ENCODE results near the gene DIS3L2. TPM values are rescaled to one million over a fixed set of nuclear protein-coding genes. Genes with fewer than 3 reads are reported as not detected.

Gene DIS3L2
- polyA plus RNA-seq, 3 donors from 2014 or later = 7.6 to 22.5 (median 8.1) TPM

DNA sequence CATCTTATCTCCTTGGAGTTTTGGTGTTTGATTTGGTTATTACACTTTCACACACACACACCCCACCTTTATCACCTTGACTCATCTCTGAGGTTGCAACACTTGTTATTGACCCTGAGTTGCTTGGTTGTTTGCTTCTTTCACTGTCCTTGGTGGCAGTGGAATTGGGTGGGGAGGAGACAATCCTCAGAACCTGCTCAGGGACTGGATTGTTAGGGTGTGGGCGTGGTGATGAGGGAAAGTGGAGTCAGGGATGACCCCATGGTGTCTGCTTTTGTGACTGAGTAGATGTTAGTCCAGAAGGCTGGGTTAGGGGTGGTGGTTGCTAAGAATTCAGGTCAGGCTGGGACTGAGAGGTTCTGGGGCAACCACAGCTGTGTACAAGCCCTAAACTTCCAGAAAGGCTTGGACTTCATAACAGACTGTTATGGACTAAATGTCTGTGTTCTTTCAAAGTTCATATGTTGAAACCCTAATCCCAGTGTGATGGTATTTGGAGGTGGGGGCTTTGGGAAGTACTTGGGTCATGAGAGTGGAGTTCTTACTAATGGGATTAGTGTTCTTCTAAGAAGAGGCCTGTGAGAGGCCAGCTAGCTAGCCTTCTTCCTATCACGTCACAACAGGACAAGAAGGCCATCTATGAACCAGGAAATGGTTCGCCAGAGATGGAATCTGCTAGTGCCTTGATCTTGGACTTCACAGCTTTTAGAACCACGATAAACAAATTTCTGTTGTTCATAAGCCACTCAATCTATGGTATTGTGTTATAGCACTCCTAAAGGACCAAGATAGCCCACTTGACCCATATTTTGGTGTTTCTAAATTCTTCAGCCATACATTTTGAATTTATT, 3.4 kb upstream of the DIS3L2 start:
- peak overlapping the region in 2 of 5 donors; percentile 5 to 43 for H3K4me3 Mint-ChIP-seq
- no peaks in the 10 kb centered on the region for H3K9me3 Mint-ChIP-seq
- peaks cover 18 to 22% of the 10 kb centered on the region in 2 donors for H3K4me1 Mint-ChIP-seq
- no peak for DNase-seq
- H3K27me3 Mint-ChIP-seq (ENCODE audit: low read depth in 3 of 3) = peaks cover 0 to 20% (median 13%) of the 10 kb centered on the region in 3 donors
- H3K36me3 Mint-ChIP-seq = no peaks in the 10 kb centered on the region
- no peak overlapping the region for H3K27ac Mint-ChIP-seq

DNA sequence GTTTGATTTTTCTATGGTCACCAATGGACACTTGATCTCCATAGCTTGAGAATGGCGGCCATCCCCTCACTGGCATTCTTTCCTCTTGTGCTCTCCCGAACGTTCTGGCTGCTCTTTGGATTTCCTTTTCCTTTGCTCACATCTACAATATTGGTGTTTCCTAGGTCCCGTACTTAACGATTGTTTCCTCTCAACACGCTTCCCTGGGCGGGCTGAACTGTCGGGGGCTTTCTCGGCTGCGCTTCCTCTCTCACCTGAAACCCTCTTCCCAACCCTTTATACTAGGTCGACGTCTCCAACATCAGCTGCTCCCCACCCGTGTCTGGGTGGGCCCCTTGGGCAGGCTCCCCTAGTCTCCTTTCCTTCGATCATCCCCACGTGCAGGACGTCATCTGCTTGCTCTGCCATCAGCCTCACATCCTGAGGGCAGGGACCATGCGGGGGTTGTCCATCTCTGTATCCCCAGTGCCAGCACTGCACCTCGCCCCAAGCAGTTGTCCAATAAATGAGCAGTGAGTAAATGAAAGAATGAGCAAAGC, 634 bp upstream of the DIS3L2 start:
- peak overlapping the region; percentile 63 to 92 (median 87) for H3K27ac Mint-ChIP-seq
- DNase-seq = no peak
- peaks cover 29 to 49% of the 10 kb centered on the region in 2 donors for H3K4me1 Mint-ChIP-seq
- peak overlapping the region; percentile 90 to 96 (median 94) for H3K4me3 Mint-ChIP-seq
- H3K27me3 Mint-ChIP-seq (ENCODE audit: low read depth in 3 of 3) = peaks cover 0 to 7% (median 2%) of the 10 kb centered on the region in 3 donors
- H3K36me3 Mint-ChIP-seq = no peaks in the 10 kb centered on the region
- no peaks in the 10 kb centered on the region for H3K9me3 Mint-ChIP-seq

- no peak for DNase-seq
- Mint-ChIP-seq H3K27ac (peak overlapping the region in 1 of 6 donors; percentile 34), H3K4me1 (peaks cover 42 to 68% of the 10 kb centered on the region in 2 donors), H3K36me3 (no peaks in the 10 kb centered on the region), H3K27me3 (ENCODE audit: low read depth in 3 of 3) (peaks cover 0 to 6% (median 2%) of the 10 kb centered on the region in 3 donors), H3K4me3 (no peak overlapping the region), H3K9me3 (no peaks in the 10 kb centered on the region)
Observed at GRCh38 chr2:231965102-231965501, 3.6 kb downstream of the DIS3L2 start.

GRCh38 chr2:231966886-231967285, 5.4 kb downstream of the DIS3L2 start:
- Mint-ChIP-seq H3K4me3 (no peak overlapping the region), H3K27ac (peak overlapping the region in 3 of 6 donors; percentile 19 to 81 (median 27))

GRCh38 chr2:231968820-231969219, 7.3 kb downstream of the DIS3L2 start:
- no peak overlapping the region for H3K27ac Mint-ChIP-seq

More at GRCh38 chr2:231966886-231967285, 5.4 kb downstream of the DIS3L2 start:
- Mint-ChIP-seq H3K27me3 (ENCODE audit: low read depth in 3 of 3) (peaks cover 0 to 1% (median 0%) of the 10 kb centered on the region in 3 donors), H3K4me1 (peaks cover 34 to 59% of the 10 kb centered on the region in 2 donors), H3K36me3 (no peaks in the 10 kb centered on the region), H3K9me3 (no peaks in the 10 kb centered on the region)
- DNase-seq = no peak

GRCh38 chr2:231970461-231970860, 8.9 kb downstream of the DIS3L2 start:
- no peak overlapping the region for H3K4me3 Mint-ChIP-seq
- no peak for DNase-seq
- no peak overlapping the region for H3K27ac Mint-ChIP-seq
- H3K36me3 Mint-ChIP-seq = peaks cover 0 to 5% (median 4%) of the 10 kb centered on the region in 3 donors
- H3K9me3 Mint-ChIP-seq = no peaks in the 10 kb centered on the region
- H3K27me3 Mint-ChIP-seq (ENCODE audit: low read depth in 3 of 3) = no peaks in the 10 kb centered on the region
- peaks cover 13 to 23% of the 10 kb centered on the region in 2 donors for H3K4me1 Mint-ChIP-seq

More at GRCh38 chr2:231968820-231969219, 7.3 kb downstream of the DIS3L2 start:
- H3K4me3 Mint-ChIP-seq = no peak overlapping the region
- H3K9me3 Mint-ChIP-seq = no peaks in the 10 kb centered on the region
- H3K4me1 Mint-ChIP-seq = peaks cover 19 to 39% of the 10 kb centered on the region in 2 donors
- peaks cover 0 to 5% (median 4%) of the 10 kb centered on the region in 3 donors for H3K36me3 Mint-ChIP-seq
- no peak for DNase-seq
- no peaks in the 10 kb centered on the region for H3K27me3 Mint-ChIP-seq (ENCODE audit: low read depth in 3 of 3)

- peaks cover 0 to 12% (median 5%) of the 10 kb centered on the region in 3 donors for H3K36me3 Mint-ChIP-seq
- no peaks in the 10 kb centered on the region for H3K9me3 Mint-ChIP-seq
- no peak for DNase-seq
- H3K4me3 Mint-ChIP-seq = no peak overlapping the region
- peaks cover 2 to 14% of the 10 kb centered on the region in 2 donors for H3K4me1 Mint-ChIP-seq
- no peaks in the 10 kb centered on the region for H3K27me3 Mint-ChIP-seq (ENCODE audit: low read depth in 3 of 3)
- no peak overlapping the region for H3K27ac Mint-ChIP-seq
Observed at GRCh38 chr2:231975001-231975400, 13.5 kb downstream of the DIS3L2 start.

GRCh38 chr2:231977430-231977829, 15.9 kb downstream of the DIS3L2 start:
- H3K36me3 Mint-ChIP-seq = peaks cover 0 to 12% (median 5%) of the 10 kb centered on the region in 3 donors
- H3K27me3 Mint-ChIP-seq (ENCODE audit: low read depth in 3 of 3) = no peaks in the 10 kb centered on the region
- DNase-seq = no peak
- peaks cover 2 to 21% of the 10 kb centered on the region in 2 donors for H3K4me1 Mint-ChIP-seq
- peak overlapping the region in 1 of 6 donors; percentile 48 for H3K27ac Mint-ChIP-seq
- H3K9me3 Mint-ChIP-seq = no peaks in the 10 kb centered on the region
- no peak overlapping the region for H3K4me3 Mint-ChIP-seq

- Mint-ChIP-seq H3K27ac (no peak overlapping the region), H3K27me3 (ENCODE audit: low read depth in 3 of 3) (no peaks in the 10 kb centered on the region), H3K4me1 (peaks cover 6 to 34% of the 10 kb centered on the region in 2 donors), H3K9me3 (no peaks in the 10 kb centered on the region), H3K36me3 (peaks cover 0 to 6% (median 0%) of the 10 kb centered on the region in 3 donors), H3K4me3 (no peak overlapping the region)
- no peak for DNase-seq
Observed at GRCh38 chr2:231984992-231985391, 23.5 kb downstream of the DIS3L2 start.

DNA sequence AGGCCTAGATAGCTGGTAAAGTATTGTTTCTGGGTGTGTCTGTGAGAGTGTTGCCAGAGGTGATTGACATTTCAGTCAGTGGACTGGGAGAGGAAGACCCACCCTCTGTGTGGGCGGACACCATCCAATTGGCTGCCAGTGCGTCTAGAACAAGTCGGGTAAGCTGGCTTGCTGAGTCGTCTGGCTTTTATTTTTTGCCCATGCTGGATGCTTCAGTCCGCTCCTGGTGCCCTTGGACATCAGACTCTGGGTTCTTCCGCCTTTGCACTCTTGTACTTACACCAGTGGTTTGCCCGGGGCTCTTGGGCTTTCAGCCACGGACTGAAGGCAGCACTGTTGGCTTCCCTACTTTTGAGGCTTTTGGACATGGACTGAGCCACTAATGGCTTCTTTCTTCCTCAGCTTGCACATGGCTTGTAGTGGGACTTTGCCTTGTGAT, 24.3 kb downstream of the DIS3L2 start:
- no peaks in the 10 kb centered on the region for H3K27me3 Mint-ChIP-seq (ENCODE audit: low read depth in 3 of 3)
- DNase-seq = no peak
- no peaks in the 10 kb centered on the region for H3K9me3 Mint-ChIP-seq
- no peak overlapping the region for H3K4me3 Mint-ChIP-seq
- no peak overlapping the region for H3K27ac Mint-ChIP-seq
- H3K36me3 Mint-ChIP-seq = peaks cover 0 to 6% (median 0%) of the 10 kb centered on the region in 3 donors
- peaks cover 9 to 32% of the 10 kb centered on the region in 2 donors for H3K4me1 Mint-ChIP-seq

DNA sequence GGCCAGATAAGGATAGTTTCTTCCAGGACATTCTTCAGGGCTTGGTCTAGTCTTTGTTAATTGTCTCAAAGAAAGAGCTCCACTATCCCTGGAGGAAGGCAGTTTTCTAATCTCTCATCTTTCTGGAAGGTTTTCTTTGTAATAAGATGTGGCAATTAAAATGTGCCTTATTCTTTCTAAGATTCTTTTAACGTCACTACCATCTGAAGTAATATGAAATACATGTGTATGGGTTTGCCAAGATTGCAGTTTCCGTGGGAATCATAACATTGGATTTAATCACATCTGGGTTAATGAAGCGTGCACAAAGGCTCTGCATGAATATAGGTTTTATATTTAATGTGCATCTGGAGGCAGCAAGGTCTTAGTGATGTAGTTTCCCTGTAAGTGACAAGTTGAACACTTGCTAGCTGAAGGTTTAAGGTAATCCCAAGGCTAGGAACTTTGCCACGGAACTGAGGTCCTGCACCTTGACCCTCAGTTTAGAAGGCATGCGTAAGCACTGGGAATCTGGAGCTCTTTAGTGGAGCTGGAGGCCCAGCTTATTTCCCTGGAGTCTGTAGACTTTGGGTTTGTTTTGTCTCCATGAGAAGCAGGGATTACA, 25.7 kb downstream of the DIS3L2 start:
- DNase-seq = no peak
- H3K4me3 Mint-ChIP-seq = no peak overlapping the region
- no peaks in the 10 kb centered on the region for H3K27me3 Mint-ChIP-seq (ENCODE audit: low read depth in 3 of 3)
- H3K9me3 Mint-ChIP-seq = no peaks in the 10 kb centered on the region
- no peak overlapping the region for H3K27ac Mint-ChIP-seq
- peaks cover 0 to 6% (median 0%) of the 10 kb centered on the region in 3 donors for H3K36me3 Mint-ChIP-seq
- H3K4me1 Mint-ChIP-seq = peaks cover 9 to 26% of the 10 kb centered on the region in 2 donors

GRCh38 chr2:231988179-231988866, 26.8 kb downstream of the DIS3L2 start:
- Mint-ChIP-seq H3K27me3 (ENCODE audit: low read depth in 3 of 3) (no peaks in the 10 kb centered on the region), H3K27ac (no peak overlapping the region), H3K9me3 (no peaks in the 10 kb centered on the region), H3K36me3 (peaks cover 0 to 6% (median 0%) of the 10 kb centered on the region in 3 donors), H3K4me3 (no peak overlapping the region), H3K4me1 (peaks cover 10 to 33% of the 10 kb centered on the region in 2 donors)
- DNase-seq = no peak

- H3K27ac Mint-ChIP-seq = no peak overlapping the region
Observed at GRCh38 chr2:231991664-231992063, 30.2 kb downstream of the DIS3L2 start.

More at GRCh38 chr2:231991664-231992063, 30.2 kb downstream of the DIS3L2 start:
- Mint-ChIP-seq H3K4me1 (peaks cover 14 to 51% of the 10 kb centered on the region in 2 donors), H3K36me3 (no peaks in the 10 kb centered on the region), H3K4me3 (no peak overlapping the region), H3K9me3 (no peaks in the 10 kb centered on the region), H3K27me3 (ENCODE audit: low read depth in 3 of 3) (no peaks in the 10 kb centered on the region)
- DNase-seq = no peak
